ENCODE measurements around the gene BRD8.
A peak's percentile ranks its signal among the peaks of the same experiment; 100 is the strongest.
"Not testable (repeated sequence)": the region's sequence is repeated elsewhere in the genome, so short reads cannot be mapped to it uniquely, and the experiment has no call there.

The BRD8 gene

GRCh38 chr5:138193859-138194258 is 15.4 kb upstream of the BRD8 start:
- H3K9me3 ChIP-seq (ENCODE audit: control insufficient read depth in 2 of 2, low read length in 2 of 2); H3K27ac ChIP-seq (ENCODE audit: low read depth in 2 of 2, low read length in 2 of 2); H3K27me3 ChIP-seq (ENCODE audit: control insufficient read depth in 2 of 2, insufficient read depth in 2 of 2, low read length in 2 of 2); H3K9ac ChIP-seq (ENCODE audit: low read depth in 1 of 2, low read length in 2 of 2); H3K4me3 ChIP-seq (ENCODE audit: low read length in 2 of 2); H3K4me1 ChIP-seq (ENCODE audit: control insufficient read depth in 2 of 2, insufficient read depth in 2 of 2, low read length in 2 of 2): not testable (repeated sequence)
- H3K36me3 ChIP-seq (ENCODE audit: control insufficient read depth in 2 of 2, insufficient read depth in 2 of 2, low read length in 2 of 2), result peaks cover 44 to 49% of the 10 kb centered on the region in 2 donors

GRCh38 chr5:138192826-138193225 is 14.4 kb upstream of the BRD8 start:
- peaks cover 48 to 49% of the 10 kb centered on the region in 2 donors for H3K36me3 ChIP-seq (ENCODE audit: control insufficient read depth in 2 of 2, insufficient read depth in 2 of 2, low read length in 2 of 2)

GRCh38 chr5:138188626-138189025 is 10.2 kb upstream of the BRD8 start:
- H3K4me3 ChIP-seq (ENCODE audit: low read length in 2 of 2), result no peak overlapping the region
- no peak overlapping the region for H3K9ac ChIP-seq (ENCODE audit: low read depth in 1 of 2, low read length in 2 of 2)
- no peaks in the 10 kb centered on the region for H3K4me1 ChIP-seq (ENCODE audit: control insufficient read depth in 2 of 2, insufficient read depth in 2 of 2, low read length in 2 of 2)
- no peaks in the 10 kb centered on the region for H3K9me3 ChIP-seq (ENCODE audit: control insufficient read depth in 2 of 2, low read length in 2 of 2)
- H3K36me3 ChIP-seq (ENCODE audit: control insufficient read depth in 2 of 2, insufficient read depth in 2 of 2, low read length in 2 of 2), result peaks cover 48 to 69% of the 10 kb centered on the region in 2 donors
- no peaks in the 10 kb centered on the region for H3K27me3 ChIP-seq (ENCODE audit: control insufficient read depth in 2 of 2, insufficient read depth in 2 of 2, low read length in 2 of 2)
- no peak overlapping the region for H3K27ac ChIP-seq (ENCODE audit: low read depth in 2 of 2, low read length in 2 of 2)

More at GRCh38 chr5:138192826-138193225, 14.4 kb upstream of the BRD8 start:
- Histone ChIP-seq H3K27ac (ENCODE audit: low read depth in 2 of 2, low read length in 2 of 2) (no peak overlapping the region), H3K4me1 (ENCODE audit: control insufficient read depth in 2 of 2, insufficient read depth in 2 of 2, low read length in 2 of 2) (no peaks in the 10 kb centered on the region), H3K4me3 (ENCODE audit: low read length in 2 of 2) (no peak overlapping the region), H3K27me3 (ENCODE audit: control insufficient read depth in 2 of 2, insufficient read depth in 2 of 2, low read length in 2 of 2) (no peaks in the 10 kb centered on the region), H3K9ac (ENCODE audit: low read depth in 1 of 2, low read length in 2 of 2) (no peak overlapping the region), H3K9me3 (ENCODE audit: control insufficient read depth in 2 of 2, low read length in 2 of 2) (no peaks in the 10 kb centered on the region)

GRCh38 chr5:138186002-138186447 is 7.6 kb upstream of the BRD8 start:
- no peak overlapping the region for H3K4me3 ChIP-seq (ENCODE audit: low read length in 2 of 2)
- no peak overlapping the region for H3K9ac ChIP-seq (ENCODE audit: low read depth in 1 of 2, low read length in 2 of 2)
- H3K4me1 ChIP-seq (ENCODE audit: control insufficient read depth in 2 of 2, insufficient read depth in 2 of 2, low read length in 2 of 2), result no peaks in the 10 kb centered on the region
- no peak overlapping the region for H3K27ac ChIP-seq (ENCODE audit: low read depth in 2 of 2, low read length in 2 of 2)
- H3K36me3 ChIP-seq (ENCODE audit: control insufficient read depth in 2 of 2, insufficient read depth in 2 of 2, low read length in 2 of 2), result peaks cover 34 to 63% of the 10 kb centered on the region in 2 donors
- no peaks in the 10 kb centered on the region for H3K9me3 ChIP-seq (ENCODE audit: control insufficient read depth in 2 of 2, low read length in 2 of 2)
- no peaks in the 10 kb centered on the region for H3K27me3 ChIP-seq (ENCODE audit: control insufficient read depth in 2 of 2, insufficient read depth in 2 of 2, low read length in 2 of 2)

GRCh38 chr5:138182808-138183207 is 4.4 kb upstream of the BRD8 start:
- Histone ChIP-seq H3K27ac (ENCODE audit: low read depth in 2 of 2, low read length in 2 of 2) (no peak overlapping the region), H3K27me3 (ENCODE audit: control insufficient read depth in 2 of 2, insufficient read depth in 2 of 2, low read length in 2 of 2) (no peaks in the 10 kb centered on the region), H3K36me3 (ENCODE audit: control insufficient read depth in 2 of 2, insufficient read depth in 2 of 2, low read length in 2 of 2) (peaks cover 16 to 43% of the 10 kb centered on the region in 2 donors), H3K4me3 (ENCODE audit: low read length in 2 of 2) (no peak overlapping the region), H3K4me1 (ENCODE audit: control insufficient read depth in 2 of 2, insufficient read depth in 2 of 2, low read length in 2 of 2) (peaks cover 11 to 15% of the 10 kb centered on the region in 2 donors), H3K9ac (ENCODE audit: low read depth in 1 of 2, low read length in 2 of 2) (no peak overlapping the region), H3K9me3 (ENCODE audit: control insufficient read depth in 2 of 2, low read length in 2 of 2) (no peaks in the 10 kb centered on the region)

- peaks cover 17 to 30% of the 10 kb centered on the region in 2 donors for H3K36me3 ChIP-seq (ENCODE audit: control insufficient read depth in 2 of 2, insufficient read depth in 2 of 2, low read length in 2 of 2)
These were observed 2.4 kb upstream of the BRD8 start for GRCh38 chr5:138180841-138181240.

GRCh38 chr5:138180183-138180782 is 1.9 kb upstream of the BRD8 start:
- no peaks in the 10 kb centered on the region for H3K9me3 ChIP-seq (ENCODE audit: control insufficient read depth in 2 of 2, low read length in 2 of 2)
- H3K27me3 ChIP-seq (ENCODE audit: control insufficient read depth in 2 of 2, insufficient read depth in 2 of 2, low read length in 2 of 2), result no peaks in the 10 kb centered on the region
- no peak overlapping the region for H3K9ac ChIP-seq (ENCODE audit: low read depth in 1 of 2, low read length in 2 of 2)
- H3K4me1 ChIP-seq (ENCODE audit: control insufficient read depth in 2 of 2, insufficient read depth in 2 of 2, low read length in 2 of 2), result peaks cover 16 to 20% of the 10 kb centered on the region in 2 donors
- no peak overlapping the region for H3K27ac ChIP-seq (ENCODE audit: low read depth in 2 of 2, low read length in 2 of 2)
- peak overlapping the region in 1 of 2 donors; percentile 96 for H3K4me3 ChIP-seq (ENCODE audit: low read length in 2 of 2)
- peaks cover 14 to 28% of the 10 kb centered on the region in 2 donors for H3K36me3 ChIP-seq (ENCODE audit: control insufficient read depth in 2 of 2, insufficient read depth in 2 of 2, low read length in 2 of 2)

More at GRCh38 chr5:138180841-138181240, 2.4 kb upstream of the BRD8 start:
- Histone ChIP-seq H3K4me3 (ENCODE audit: low read length in 2 of 2) (no peak overlapping the region), H3K4me1 (ENCODE audit: control insufficient read depth in 2 of 2, insufficient read depth in 2 of 2, low read length in 2 of 2) (peaks cover 16 to 20% of the 10 kb centered on the region in 2 donors), H3K9me3 (ENCODE audit: control insufficient read depth in 2 of 2, low read length in 2 of 2) (no peaks in the 10 kb centered on the region), H3K27me3 (ENCODE audit: control insufficient read depth in 2 of 2, insufficient read depth in 2 of 2, low read length in 2 of 2) (no peaks in the 10 kb centered on the region), H3K27ac (ENCODE audit: low read depth in 2 of 2, low read length in 2 of 2) (no peak overlapping the region), H3K9ac (ENCODE audit: low read depth in 1 of 2, low read length in 2 of 2) (no peak overlapping the region)

- peaks cover 16 to 20% of the 10 kb centered on the region in 2 donors for H3K4me1 ChIP-seq (ENCODE audit: control insufficient read depth in 2 of 2, insufficient read depth in 2 of 2, low read length in 2 of 2)
- peak overlapping the region; percentile 44 to 60 for H3K9ac ChIP-seq (ENCODE audit: low read depth in 1 of 2, low read length in 2 of 2)
- no peaks in the 10 kb centered on the region for H3K9me3 ChIP-seq (ENCODE audit: control insufficient read depth in 2 of 2, low read length in 2 of 2)
- peak overlapping the region; percentile 95 to 96 for H3K4me3 ChIP-seq (ENCODE audit: low read length in 2 of 2)
- no peak overlapping the region for H3K27ac ChIP-seq (ENCODE audit: low read depth in 2 of 2, low read length in 2 of 2)
- no peaks in the 10 kb centered on the region for H3K27me3 ChIP-seq (ENCODE audit: control insufficient read depth in 2 of 2, insufficient read depth in 2 of 2, low read length in 2 of 2)
- H3K36me3 ChIP-seq (ENCODE audit: control insufficient read depth in 2 of 2, insufficient read depth in 2 of 2, low read length in 2 of 2), result peaks cover 8 to 27% of the 10 kb centered on the region in 2 donors
These were observed 937 bp upstream of the BRD8 start for GRCh38 chr5:138179277-138179857.

- no peaks in the 10 kb centered on the region for H3K9me3 ChIP-seq (ENCODE audit: control insufficient read depth in 2 of 2, low read length in 2 of 2)
- H3K9ac ChIP-seq (ENCODE audit: low read depth in 1 of 2, low read length in 2 of 2), result peak overlapping the region; percentile 78 to 84
- H3K27me3 ChIP-seq (ENCODE audit: control insufficient read depth in 2 of 2, insufficient read depth in 2 of 2, low read length in 2 of 2), result no peaks in the 10 kb centered on the region
- peak overlapping the region; percentile 95 to 96 for H3K4me3 ChIP-seq (ENCODE audit: low read length in 2 of 2)
- H3K27ac ChIP-seq (ENCODE audit: low read depth in 2 of 2, low read length in 2 of 2), result peak overlapping the region; percentile 76 to 90
- H3K4me1 ChIP-seq (ENCODE audit: control insufficient read depth in 2 of 2, insufficient read depth in 2 of 2, low read length in 2 of 2), result peaks cover 16 to 20% of the 10 kb centered on the region in 2 donors
- H3K36me3 ChIP-seq (ENCODE audit: control insufficient read depth in 2 of 2, insufficient read depth in 2 of 2, low read length in 2 of 2), result peaks cover 13 to 28% of the 10 kb centered on the region in 2 donors
These were observed 402 bp downstream of the BRD8 start for GRCh38 chr5:138177941-138178515.

GRCh38 chr5:138170299-138170698 is 8.1 kb downstream of the BRD8 start:
- H3K27me3 ChIP-seq (ENCODE audit: control insufficient read depth in 2 of 2, insufficient read depth in 2 of 2, low read length in 2 of 2), result no peaks in the 10 kb centered on the region
- no peaks in the 10 kb centered on the region for H3K9me3 ChIP-seq (ENCODE audit: control insufficient read depth in 2 of 2, low read length in 2 of 2)
- no peak overlapping the region for H3K27ac ChIP-seq (ENCODE audit: low read depth in 2 of 2, low read length in 2 of 2)
- H3K4me1 ChIP-seq (ENCODE audit: control insufficient read depth in 2 of 2, insufficient read depth in 2 of 2, low read length in 2 of 2), result no peaks in the 10 kb centered on the region
- no peak overlapping the region for H3K9ac ChIP-seq (ENCODE audit: low read depth in 1 of 2, low read length in 2 of 2)
- H3K36me3 ChIP-seq (ENCODE audit: control insufficient read depth in 2 of 2, insufficient read depth in 2 of 2, low read length in 2 of 2), result peaks cover 71 to 80% of the 10 kb centered on the region in 2 donors
- no peak overlapping the region for H3K4me3 ChIP-seq (ENCODE audit: low read length in 2 of 2)
